Endothelial cell of umbilical vein (primary cell): ENCODE results near the gene CHCHD3. TPM values are rescaled to one million over a fixed set of nuclear protein-coding genes. Genes with fewer than 3 reads are reported as not detected.

Experiments used
- BruUV-seq: library from RNA; stranded (reverse); fragments of 400-500 nt; replicated peaks from 2 replicates; lab custom pipeline; 2021; lab: Mats Ljungman, UMichigan
- CTCF ChIA-PET: fragments of 300-600, 350-600 bp; sonication (Branson Sonifier 250); formaldehyde crosslinking; loops from one replicate; lab custom pipeline; 2021; ENCODE audit warnings: antibody characterized with exemption, inconsistent platforms; lab: Charles Lee
- POLR2A ChIA-PET: fragments of 300-600, 350-600 bp; sonication (Branson Sonifier 250); formaldehyde crosslinking; loops from one replicate; lab custom pipeline; 2021; ENCODE audit warnings: antibody characterized with exemption, inconsistent platforms; lab: Charles Lee
- DNase-seq: peaks from one replicate; pipeline ENCODE4 v3.0.0-alpha.2; 2011; ENCODE audit warnings: low read depth, low spot score
- FAIRE-seq: peaks from 2 replicates; lab custom pipeline; 2011; peaks lifted over from hg19 to GRCh38; lab: Jason Lieb, UNC
- H2AFZ ChIP-seq: 2 replicates; pipeline ENCODE4 v1.6.0; 2012; ENCODE audit warnings: low read depth, low read length, control low read depth, inconsistent platforms
- H3K27ac ChIP-seq: 2 replicates; pipeline ENCODE4 v1.5.1; 2011; ENCODE audit warnings: low read depth, mild to moderate bottlenecking, control low read depth, low read length, moderate library complexity; ENCODE audit not compliant: insufficient read depth
- H3K27me3 ChIP-seq, 2 experiments: 2 replicates each; pipeline versions ENCODE4 v1.6.0 to v1.6.1; 2011; ENCODE audit warnings: low read length in 2 of 2, mixed read lengths in 1 of 2; ENCODE audit not compliant: control insufficient read depth in 2 of 2, insufficient read depth in 2 of 2
- H3K36me3 ChIP-seq, 2 experiments: 2 replicates in 1 of 2; 3 replicates in 1 of 2; pipeline ENCODE4 v1.5.1; 2011; ENCODE audit warnings: low read length in 2 of 2, mild to moderate bottlenecking in 1 of 2, moderate library complexity in 1 of 2; ENCODE audit not compliant: control insufficient read depth in 2 of 2, insufficient read depth in 2 of 2; ENCODE audit errors: extremely low read depth in 1 of 2
- H3K4me1 ChIP-seq: 3 replicates; pipeline ENCODE4 v1.5.1; 2011; ENCODE audit warnings: mild to moderate bottlenecking, low read length; ENCODE audit not compliant: control insufficient read depth, insufficient read depth; ENCODE audit errors: extremely low read depth
- H3K4me2 ChIP-seq: 2 replicates; pipeline ENCODE4 v1.6.1; 2011; ENCODE audit warnings: low read length, control low read depth, mixed read lengths; ENCODE audit not compliant: insufficient read depth
- H3K4me3 ChIP-seq, 3 experiments: fragments of 200-600 bp in 1 of 3; sonication (generic), shearing (Covaris generic) in 1 of 3; replicated peaks in 1 of 3; 2 replicates each; pipeline ENCODE4 v1.5.1; 2011 to 2016; ENCODE audit warnings: control low read depth in 3 of 3, low read length in 3 of 3, mild to moderate bottlenecking in 2 of 3, inconsistent platforms in 1 of 3, low read depth in 1 of 3, moderate library complexity in 1 of 3; ENCODE audit not compliant: insufficient read depth in 1 of 3
- H3K79me2 ChIP-seq: 2 replicates; pipeline ENCODE4 v1.6.0; 2012; ENCODE audit warnings: low read length, inconsistent platforms; ENCODE audit not compliant: control insufficient read depth, insufficient read depth
- H3K9ac ChIP-seq: replicated peaks from 2 replicates; pipeline ENCODE3; 2011; ENCODE audit warnings: low read length, control low read depth; ENCODE audit not compliant: insufficient read depth; ENCODE audit errors: extremely low read depth
- H3K9me1 ChIP-seq: replicated peaks from 3 replicates; pipeline ENCODE4 v1.6.0; 2011; ENCODE audit warnings: mild to moderate bottlenecking, low read length; ENCODE audit not compliant: control insufficient read depth, insufficient read depth; ENCODE audit errors: extremely low read depth
- H3K9me3 ChIP-seq: replicated peaks from 2 replicates; pipeline ENCODE4 v1.5.1; 2012; ENCODE audit warnings: low read length, inconsistent platforms; ENCODE audit not compliant: control insufficient read depth, insufficient read depth
- H4K20me1 ChIP-seq: replicated peaks from 2 replicates; pipeline ENCODE3; 2011; ENCODE audit warnings: mild to moderate bottlenecking, low read length; ENCODE audit not compliant: control insufficient read depth, insufficient read depth; ENCODE audit errors: extremely low read depth
- CTCF ChIP-seq, 2 donors: IDR thresholded peaks; 1 replicate in 1 of 2; 2 replicates in 1 of 2; pipeline ENCODE4 v1.5.1; 2011; ENCODE audit warnings: low read length in 2 of 2, mild to moderate bottlenecking in 2 of 2, moderate library complexity in 2 of 2, control low read depth in 1 of 2, inconsistent platforms in 1 of 2, low read depth in 1 of 2; ENCODE audit not compliant: insufficient read depth in 1 of 2; ENCODE audit errors: extremely low read depth in 1 of 2
- EZH2 ChIP-seq: IDR thresholded peaks from 2 replicates; pipeline ENCODE4 v1.6.1; 2012; ENCODE audit warnings: borderline replicate concordance, low read depth, mild to moderate bottlenecking, moderate library complexity, low read length, inconsistent platforms; ENCODE audit not compliant: severe bottlenecking
- FOS ChIP-seq: IDR thresholded peaks from 2 replicates; pipeline ENCODE4 v1.6.1; 2011; ENCODE audit warnings: mild to moderate bottlenecking, low read length, moderate library complexity, borderline replicate concordance; ENCODE audit not compliant: insufficient read depth
- GATA2 ChIP-seq: IDR thresholded peaks from 2 replicates; pipeline ENCODE4 v1.7.0; 2011; ENCODE audit warnings: low read depth, mild to moderate bottlenecking, moderate library complexity, mixed read lengths, low read length; ENCODE audit not compliant: insufficient read length, insufficient read depth
- JUN ChIP-seq: IDR thresholded peaks from 2 replicates; pipeline ENCODE4 v1.6.1; 2011; ENCODE audit warnings: borderline replicate concordance, low read depth; ENCODE audit not compliant: insufficient read length, insufficient read depth
- MAX ChIP-seq: IDR thresholded peaks from 2 replicates; pipeline ENCODE4 v1.6.1; 2011; ENCODE audit not compliant: insufficient read depth, insufficient read length
- MYC ChIP-seq: IDR thresholded peaks from one replicate; pipeline ENCODE4 v1.6.1; 2011; ENCODE audit warnings: mild to moderate bottlenecking, low read depth, low read length
- POLR2A ChIP-seq: IDR thresholded peaks from 2 replicates; pipeline ENCODE4 v1.6.1; 2012; ENCODE audit warnings: low read depth, mild to moderate bottlenecking, control low read depth, low read length
- POLR2AphosphoS5 ChIP-seq: IDR thresholded peaks from 2 replicates; pipeline ENCODE4 v1.6.1; 2012; ENCODE audit warnings: low read depth, mild to moderate bottlenecking, control low read depth, low read length, moderate library complexity; ENCODE audit not compliant: insufficient read depth
- dilution Hi-C: fragments of 300-500 bp; cut with MboI; formaldehyde crosslinking; loops from one replicate; pipeline ENCODE4 v1.15.0; 2019; ENCODE audit warnings: low sequenced_read_pairs; ENCODE audit not compliant: extremely low pct_ligation_motif_present
- intact Hi-C: fragments of 100-400 bp; cut with micrococcal nuclease; formaldehyde crosslinking; loops from one replicate; pipeline ENCODE4 v1.10.0; 2022
- polyA plus RNA-seq, 4 experiments: library from polyadenylated mRNA; depleted of rRNA in 3 of 4; stranded (reverse) in 3 of 4; unstranded in 1 of 4; fragments of >200 nt; gene quantifications; 2 replicates each; pipeline versions ENCODE4 v1.2.1 to v1.2.3, GENCODE V29; 2011 to 2012; ENCODE audit warnings: missing spikeins in 1 of 4
- total RNA-seq: library from RNA; stranded (reverse); gene quantifications from 2 replicates; pipeline ENCODE4 v1.2.3, GENCODE V29; 2021

CHCHD3 gene
- total and polyA plus RNA-seq, 2 donors (not counting 3 experiments of a cell fraction or from before 2014, with no cell fraction given), result 22.0 to 63.7 TPM

GRCh38 chr7:133019590-133019989 lies 62.3 kb downstream of the CHCHD3 start:
- Histone ChIP-seq H3K27ac (no peak overlapping the region), H3K4me3 (no peak overlapping the region), H3K27me3 (no peaks in the 10 kb centered on the region), H2AFZ (no peak overlapping the region), H3K9me1 (no peaks in the 10 kb centered on the region), H3K9me3 (no peaks in the 10 kb centered on the region), H3K79me2 (peaks cover 12% of the 10 kb centered on the region), H3K4me2 (no peak overlapping the region), H4K20me1 (no peaks in the 10 kb centered on the region), H3K9ac (no peak overlapping the region), H3K36me3 (no peaks in the 10 kb centered on the region), H3K4me1 (no peaks in the 10 kb centered on the region)
- peak; percentile 47 for FAIRE-seq
- dilution Hi-C loops, result no loop called here
- intact Hi-C loops, result no loop called here
- TF ChIP-seq FOS, result no peak
- no peak for TF ChIP-seq POLR2AphosphoS5
- no peak for TF ChIP-seq MYC
- TF ChIP-seq JUN, result no peak
- no peak for TF ChIP-seq MAX
- no peak for TF ChIP-seq POLR2A
- no peak for TF ChIP-seq EZH2
- TF ChIP-seq CTCF (IDR thresholded peaks at IDR 0.05; ENCODE audit: extremely low read depth in 1 of 2, insufficient read depth in 1 of 2, low read depth in 1 of 2, low read length in 2 of 2), result no peak
- TF ChIP-seq GATA2, result no peak
- BruUV-seq, result no TSS peak
- ChIA-PET CTCF (no interaction called here), POLR2A (no interaction called here)
- no peak for DNase-seq
